HG03521 (cell line): ENCODE results near the gene PKIG.
"Not testable (repeated sequence)": the region's sequence is repeated elsewhere in the genome, so short reads cannot be mapped to it uniquely, and the experiment has no call there.

ENCODE experiments used
- ATAC-seq: cut with Tn5 transposase; IDR thresholded peaks from one replicate; pipeline ENCODE4 v1.9.1; 2021; ENCODE audit warnings: mild to moderate bottlenecking, moderate library complexity; ENCODE audit not compliant: unreplicated experiment

The PKIG gene

GRCh38 chr20:44637522-44638372 lies 55.4 kb downstream of the PKIG start:
- no peak for ATAC-seq

- no peak for ATAC-seq
These were observed 58.1 kb downstream of the PKIG start for GRCh38 chr20:44640522-44640921.

- ATAC-seq: no peak
These were observed 58.9 kb downstream of the PKIG start for GRCh38 chr20:44641325-44641724.

GRCh38 chr20:44642203-44643153 lies 60.1 kb downstream of the PKIG start:
- ATAC-seq: no peak

GRCh38 chr20:44643154-44643519 lies 60.8 kb downstream of the PKIG start:
- no peak for ATAC-seq

GRCh38 chr20:44643596-44644229 lies 61.3 kb downstream of the PKIG start:
- no peak for ATAC-seq

- ATAC-seq: no peak
These were observed 61.8 kb downstream of the PKIG start for GRCh38 chr20:44644230-44644617.

GRCh38 chr20:44644667-44645131 lies 62.3 kb downstream of the PKIG start:
- no peak for ATAC-seq

- no peak for ATAC-seq
These were observed 63.8 kb downstream of the PKIG start for GRCh38 chr20:44646023-44646640.

GRCh38 chr20:44646641-44647274 lies 64.4 kb downstream of the PKIG start:
- ATAC-seq: peak; percentile 41

- no peak for ATAC-seq
These were observed 65.7 kb downstream of the PKIG start for GRCh38 chr20:44648068-44648467.

GRCh38 chr20:44648579-44648978 lies 66.2 kb downstream of the PKIG start:
- no peak for ATAC-seq

- no peak for ATAC-seq
These were observed 66.7 kb downstream of the PKIG start for GRCh38 chr20:44649126-44649525.

GRCh38 chr20:44649976-44650375 lies 67.6 kb downstream of the PKIG start:
- no peak for ATAC-seq

- no peak for ATAC-seq
These were observed 68.5 kb downstream of the PKIG start for GRCh38 chr20:44650771-44651433.

GRCh38 chr20:44651434-44651683 lies 69.0 kb downstream of the PKIG start:
- no peak for ATAC-seq

- no peak for ATAC-seq
These were observed 69.5 kb downstream of the PKIG start, which contains the start of gene ADA for GRCh38 chr20:44651684-44652423. Gene ADA (minus strand): TSS chr20:44651699. CDS start chr20:44651607, 92 bp downstream.

- ATAC-seq: no peak
These were observed 71.2 kb downstream of the PKIG start for GRCh38 chr20:44653546-44653945.

- ATAC-seq: not testable (repeated sequence)
These were observed 71.8 kb downstream of the PKIG start for GRCh38 chr20:44654210-44654609.
